Liver (tissue), 9 donors: ENCODE data around the gene MAP2K7. TPM values are rescaled to one million over a fixed set of nuclear protein-coding genes. Genes with fewer than 3 reads are reported as not detected.

ENCODE experiments used
- DNase-seq: peaks from one replicate; pipeline ENCODE4 v3.0.0-alpha.2; 2017; ENCODE audit warnings: low spot score
- H3K27ac ChIP-seq, 2 donors: one replicate each; pipeline ENCODE4 v1.7.0; 2013; ENCODE audit warnings: inconsistent platforms in 2 of 2, low read length in 2 of 2, control low read depth in 1 of 2, low read depth in 1 of 2, mild to moderate bottlenecking in 1 of 2
- H3K27me3 ChIP-seq, 4 donors: one replicate each; pipeline versions ENCODE4 v1.6.1 to v1.7.0; 2013; ENCODE audit warnings: low read length in 3 of 4, inconsistent platforms in 1 of 4, mild to moderate bottlenecking in 1 of 4, moderate library complexity in 1 of 4; ENCODE audit not compliant: control insufficient read depth in 4 of 4, insufficient read depth in 4 of 4
- H3K36me3 ChIP-seq, 4 donors: one replicate each; pipeline versions ENCODE4 v1.6.1 to v1.7.0; 2013; ENCODE audit warnings: low read length in 3 of 4, mild to moderate bottlenecking in 3 of 4, low read depth in 1 of 4, moderate library complexity in 1 of 4; ENCODE audit not compliant: control insufficient read depth in 4 of 4, insufficient read depth in 3 of 4
- H3K4me1 ChIP-seq, 4 donors: one replicate each; pipeline versions ENCODE4 v1.6.1 to v1.7.0; 2013; ENCODE audit warnings: low read length in 3 of 4, mild to moderate bottlenecking in 3 of 4, moderate library complexity in 1 of 4; ENCODE audit not compliant: control insufficient read depth in 4 of 4, insufficient read depth in 4 of 4
- H3K4me3 ChIP-seq, 3 donors: one replicate each; pipeline versions ENCODE4 v1.6.1 to v1.7.0; 2013; ENCODE audit warnings: low read length in 3 of 3, control low read depth in 1 of 3, low read depth in 1 of 3, mild to moderate bottlenecking in 1 of 3
- H3K9ac ChIP-seq, 2 donors: one replicate each; pipeline ENCODE4 v1.7.0; 2013; ENCODE audit warnings: low read length in 2 of 2, mild to moderate bottlenecking in 2 of 2, moderate library complexity in 2 of 2, control low read depth in 1 of 2, low read depth in 1 of 2
- H3K9me3 ChIP-seq, 4 donors: one replicate each; pipeline versions ENCODE4 v1.6.1 to v1.7.0; 2013; ENCODE audit warnings: low read length in 3 of 4; ENCODE audit not compliant: control insufficient read depth in 4 of 4
- CTCF ChIP-seq: fragments of 150-350 bp; IDR thresholded peaks from 2 replicates; pipeline ENCODE4 v1.5.1; 2017; ENCODE audit warnings: improper control_type of control experiment, low read depth, low read length; ENCODE audit not compliant: missing input control
- EGR1 ChIP-seq, 2 donors: IDR thresholded peaks; 2 replicates each; pipeline ENCODE4 v1.6.1; 2016 to 2018; ENCODE audit warnings: antibody characterized with exemption in 2 of 2, low read depth in 2 of 2
- FOXA1 ChIP-seq: IDR thresholded peaks from 2 replicates; pipeline ENCODE4 v1.6.1; 2016; ENCODE audit warnings: antibody characterized with exemption
- FOXA2 ChIP-seq: IDR thresholded peaks from 2 replicates; pipeline ENCODE4 v1.6.1; 2016; ENCODE audit warnings: antibody characterized with exemption
- GABPA ChIP-seq, 2 donors: IDR thresholded peaks in 1 of 2; conservative IDR thresholded peaks in 1 of 2; 2 replicates each; pipeline ENCODE4 v1.6.1; 2016; ENCODE audit warnings: antibody characterized with exemption in 2 of 2, mild to moderate bottlenecking in 1 of 2, moderate library complexity in 1 of 2
- HNF4A ChIP-seq, 2 donors: conservative IDR thresholded peaks; 2 replicates each; pipeline ENCODE4 v1.6.1; 2016; ENCODE audit warnings: antibody characterized with exemption in 2 of 2, mild to moderate bottlenecking in 2 of 2
- JUND ChIP-seq, 2 donors: IDR thresholded peaks; 2 replicates each; pipeline ENCODE4 v1.6.1; 2016; ENCODE audit warnings: antibody characterized with exemption in 2 of 2
- MAX ChIP-seq: IDR thresholded peaks from 2 replicates; pipeline ENCODE4 v1.6.1; 2016; ENCODE audit warnings: antibody characterized with exemption
- NR2F2 ChIP-seq: IDR thresholded peaks from 2 replicates; pipeline ENCODE4 v1.6.1; 2016; ENCODE audit warnings: antibody characterized with exemption
- RAD21 ChIP-seq, 2 donors: IDR thresholded peaks; 2 replicates each; pipeline ENCODE4 v1.6.1; 2016; ENCODE audit warnings: antibody characterized with exemption in 2 of 2, mild to moderate bottlenecking in 2 of 2
- RXRA ChIP-seq, 2 donors: IDR thresholded peaks; 2 replicates each; pipeline ENCODE4 v1.6.1; 2017 to 2018; ENCODE audit warnings: antibody characterized with exemption in 2 of 2, mild to moderate bottlenecking in 1 of 2
- TAF1 ChIP-seq: conservative IDR thresholded peaks from 2 replicates; pipeline ENCODE4 v1.6.1; 2016; ENCODE audit warnings: antibody characterized with exemption, mild to moderate bottlenecking
- YY1 ChIP-seq: IDR thresholded peaks from 2 replicates; pipeline ENCODE4 v1.6.1; 2016; ENCODE audit warnings: antibody characterized with exemption, mild to moderate bottlenecking
- ZBTB33 ChIP-seq: IDR thresholded peaks from 2 replicates; pipeline ENCODE4 v1.6.1; 2016; ENCODE audit warnings: antibody characterized with exemption
- WGBS: extraction: QIAGEN DNeasy Blood & Tissue Kit; methylation state at CpG from one replicate; pipeline ENCODE4 v1.1.7; 2013; 5-methylcytosine and 5-hydroxymethylcytosine counted together
- polyA plus RNA-seq, 2 donors: library from polyadenylated mRNA; stranded (reverse) in 1 of 2; unstranded in 1 of 2; fragments of 200-250 nt in 1 of 2; fragments of >200 nt in 1 of 2; fragmentation: Nextera tagmentation in 1 of 2; extraction: Ambion mirVana in 1 of 2; gene quantifications; one replicate each; pipeline versions ENCODE4 v1.2.1 to v1.2.3, GENCODE V29; 2013 to 2015
- total RNA-seq, 2 donors: library from RNA; depleted of rRNA; stranded (reverse); fragments of >200 nt; gene quantifications; one replicate each; pipeline ENCODE4 v1.2.3, GENCODE V29; 2014
- TF ChIP-seq, protein P1 (sequence below): IDR thresholded peaks from 2 replicates; pipeline ENCODE4 v1.6.1; 2016; ENCODE audit warnings: antibody characterized with exemption, mild to moderate bottlenecking
- TF ChIP-seq, protein P2 (sequence below): IDR thresholded peaks from 2 replicates; pipeline ENCODE4 v1.6.1; 2016; ENCODE audit warnings: antibody characterized with exemption
- donor health status: healthy.
- donor health status: healthy.
- donor health status: healthy.
- donor health status: healthy.
- donor health status: healthy.

MAP2K7 gene
- total and polyA plus RNA-seq, 4 donors, result 3.0 to 11.7 (median 9.5) TPM

GRCh38 chr19:7895565-7895964 lies 8.1 kb upstream of the MAP2K7 start:
- Histone ChIP-seq H3K4me1 (peaks cover 3 to 11% (median 6%) of the 10 kb centered on the region in 4 donors), H3K27me3 (no peaks in the 10 kb centered on the region), H3K4me3 (no peak overlapping the region), H3K27ac (no peak overlapping the region), H3K9me3 (no peaks in the 10 kb centered on the region), H3K36me3 (no peaks in the 10 kb centered on the region), H3K9ac (no peak overlapping the region)
- TF ChIP-seq ZBTB33, result no peak
- TF ChIP-seq TAF1, result no peak
- TF ChIP-seq NR2F2, result no peak
- no peak for TF ChIP-seq RXRA (IDR thresholded peaks at IDR 0.05)
- no peak for TF ChIP-seq RAD21 (IDR thresholded peaks at IDR 0.05)
- TF ChIP-seq, protein P1, sequence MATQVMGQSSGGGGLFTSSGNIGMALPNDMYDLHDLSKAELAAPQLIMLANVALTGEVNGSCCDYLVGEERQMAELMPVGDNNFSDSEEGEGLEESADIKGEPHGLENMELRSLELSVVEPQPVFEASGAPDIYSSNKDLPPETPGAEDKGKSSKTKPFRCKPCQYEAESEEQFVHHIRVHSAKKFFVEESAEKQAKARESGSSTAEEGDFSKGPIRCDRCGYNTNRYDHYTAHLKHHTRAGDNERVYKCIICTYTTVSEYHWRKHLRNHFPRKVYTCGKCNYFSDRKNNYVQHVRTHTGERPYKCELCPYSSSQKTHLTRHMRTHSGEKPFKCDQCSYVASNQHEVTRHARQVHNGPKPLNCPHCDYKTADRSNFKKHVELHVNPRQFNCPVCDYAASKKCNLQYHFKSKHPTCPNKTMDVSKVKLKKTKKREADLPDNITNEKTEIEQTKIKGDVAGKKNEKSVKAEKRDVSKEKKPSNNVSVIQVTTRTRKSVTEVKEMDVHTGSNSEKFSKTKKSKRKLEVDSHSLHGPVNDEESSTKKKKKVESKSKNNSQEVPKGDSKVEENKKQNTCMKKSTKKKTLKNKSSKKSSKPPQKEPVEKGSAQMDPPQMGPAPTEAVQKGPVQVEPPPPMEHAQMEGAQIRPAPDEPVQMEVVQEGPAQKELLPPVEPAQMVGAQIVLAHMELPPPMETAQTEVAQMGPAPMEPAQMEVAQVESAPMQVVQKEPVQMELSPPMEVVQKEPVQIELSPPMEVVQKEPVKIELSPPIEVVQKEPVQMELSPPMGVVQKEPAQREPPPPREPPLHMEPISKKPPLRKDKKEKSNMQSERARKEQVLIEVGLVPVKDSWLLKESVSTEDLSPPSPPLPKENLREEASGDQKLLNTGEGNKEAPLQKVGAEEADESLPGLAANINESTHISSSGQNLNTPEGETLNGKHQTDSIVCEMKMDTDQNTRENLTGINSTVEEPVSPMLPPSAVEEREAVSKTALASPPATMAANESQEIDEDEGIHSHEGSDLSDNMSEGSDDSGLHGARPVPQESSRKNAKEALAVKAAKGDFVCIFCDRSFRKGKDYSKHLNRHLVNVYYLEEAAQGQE, result no peak
- no peak for TF ChIP-seq MAX
- TF ChIP-seq, protein P2, sequence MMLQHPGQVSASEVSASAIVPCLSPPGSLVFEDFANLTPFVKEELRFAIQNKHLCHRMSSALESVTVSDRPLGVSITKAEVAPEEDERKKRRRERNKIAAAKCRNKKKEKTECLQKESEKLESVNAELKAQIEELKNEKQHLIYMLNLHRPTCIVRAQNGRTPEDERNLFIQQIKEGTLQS, result no peak
- TF ChIP-seq YY1, result no peak
- TF ChIP-seq FOXA2, result no peak
- no peak for TF ChIP-seq GABPA (IDR thresholded peaks at IDR 0.05 in 1 of 2, conservative IDR thresholded peaks at IDR 0.05 in 1 of 2)
- no peak for TF ChIP-seq CTCF
- no peak for TF ChIP-seq JUND (IDR thresholded peaks at IDR 0.05)
- TF ChIP-seq EGR1 (IDR thresholded peaks at IDR 0.05; ENCODE audit: low read depth in 2 of 2), result no peak
- TF ChIP-seq FOXA1, result no peak
- TF ChIP-seq HNF4A (conservative IDR thresholded peaks at IDR 0.05), result no peak
- WGBS, result 94% methylated on average over 13 of the region's 13 CpGs
- no peak for DNase-seq

DNA sequence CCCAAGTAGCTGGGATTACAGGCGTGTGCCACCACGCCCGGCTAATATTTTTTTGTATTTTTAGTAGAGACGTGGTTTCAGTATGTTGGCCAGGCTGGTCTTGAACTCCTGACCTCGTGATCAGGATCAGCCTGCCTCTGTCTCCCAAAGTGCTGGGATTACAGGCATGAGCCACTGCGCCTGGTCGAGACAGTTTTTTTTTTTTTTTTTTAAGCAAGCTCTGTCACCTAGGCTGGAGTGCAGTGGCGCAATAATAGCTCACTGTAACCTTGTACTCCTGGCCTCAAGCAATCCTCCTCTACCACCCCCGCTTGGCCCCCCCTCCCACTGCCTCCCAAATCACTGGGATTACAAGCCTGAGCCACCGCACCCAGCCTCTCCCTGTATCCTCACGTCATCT lies 6.4 kb upstream of the MAP2K7 start:
- no peaks in the 10 kb centered on the region for H3K27me3 ChIP-seq
- H3K4me1 ChIP-seq, result peaks cover 3 to 16% (median 10%) of the 10 kb centered on the region in 4 donors
- no peaks in the 10 kb centered on the region for H3K36me3 ChIP-seq
- 48% methylated on average over 11 of the region's 11 CpGs for WGBS
- H3K4me3 ChIP-seq, result no peak overlapping the region
- peak in 1 of 2 donors; percentile 74 for TF ChIP-seq RXRA (IDR thresholded peaks at IDR 0.05)
- peak; percentile 79 to 95 for TF ChIP-seq EGR1 (IDR thresholded peaks at IDR 0.05; ENCODE audit: low read depth in 2 of 2)
- peak in 1 of 2 donors; percentile 20 for TF ChIP-seq RAD21 (IDR thresholded peaks at IDR 0.05)
- no peak for TF ChIP-seq FOXA2
- no peak for TF ChIP-seq NR2F2
- TF ChIP-seq YY1, result peak; percentile 24
- no peak for TF ChIP-seq FOXA1
- peak; percentile 65 to 76 for TF ChIP-seq HNF4A (conservative IDR thresholded peaks at IDR 0.05)
- TF ChIP-seq, protein P2, result no peak
- no peak overlapping the region for H3K27ac ChIP-seq
- DNase-seq, result peak; percentile 43
- no peak overlapping the region for H3K9ac ChIP-seq
- no peaks in the 10 kb centered on the region for H3K9me3 ChIP-seq
